Dendritic cell treated with granulocyte-macrophage colony-stimulating factor and Interleukin-4, amounts not matched to agents 40 ng/mL and 50 ng/mL, for 4 days (primary cell): Measurements from ENCODE around the gene PRR15L.

Source experiments
- H3K27ac Mint-ChIP-seq: one replicate; pipeline ENCODE4 v1.8.0; 2022; ENCODE audit warnings: mild to moderate bottlenecking, mixed read lengths
- H3K27me3 Mint-ChIP-seq: one replicate; pipeline ENCODE4 v1.8.0; 2022; ENCODE audit warnings: mild to moderate bottlenecking, mixed read lengths
- H3K36me3 Mint-ChIP-seq: one replicate; pipeline ENCODE4 v1.8.0; 2022; ENCODE audit warnings: low read depth, mixed read lengths
- H3K4me1 Mint-ChIP-seq: one replicate; pipeline ENCODE4 v1.8.0; 2022; ENCODE audit warnings: low read depth, mixed read lengths
- H3K4me3 Mint-ChIP-seq: one replicate; pipeline ENCODE4 v1.8.0; 2022; ENCODE audit warnings: mild to moderate bottlenecking, moderate library complexity, mixed read lengths
- H3K9me3 Mint-ChIP-seq: one replicate; pipeline ENCODE4 v1.8.0; 2022; ENCODE audit warnings: mixed read lengths
- intact Hi-C: fragments of 100-400 bp; cut with micrococcal nuclease; formaldehyde crosslinking; loops from one replicate; pipeline ENCODE4 v1.15.0; 2022

Gene PRR15L

GRCh38 chr17:47905221-47905733, 52.4 kb downstream of the PRR15L start:
- no peak overlapping the region for H3K27ac Mint-ChIP-seq
- H3K4me3 Mint-ChIP-seq, result no peak overlapping the region
- no peaks in the 10 kb centered on the region for H3K27me3 Mint-ChIP-seq
- peaks cover 39% of the 10 kb centered on the region for H3K4me1 Mint-ChIP-seq
- H3K9me3 Mint-ChIP-seq, result no peaks in the 10 kb centered on the region
- peaks cover 70% of the 10 kb centered on the region for H3K36me3 Mint-ChIP-seq
- intact Hi-C loops, result no loop called here

GRCh38 chr17:47902039-47902744, 55.5 kb downstream of the PRR15L start:
- no peak overlapping the region for H3K4me3 Mint-ChIP-seq
- no peaks in the 10 kb centered on the region for H3K9me3 Mint-ChIP-seq
- H3K27ac Mint-ChIP-seq, result no peak overlapping the region
- H3K4me1 Mint-ChIP-seq, result peaks cover 46% of the 10 kb centered on the region
- peaks cover 71% of the 10 kb centered on the region for H3K36me3 Mint-ChIP-seq
- intact Hi-C loops, result no loop called here
- no peaks in the 10 kb centered on the region for H3K27me3 Mint-ChIP-seq
